GM12873 (cell line): ENCODE results near the gene ADCK1.

ENCODE experiments used
- CTCF ChIP-seq: IDR thresholded peaks from 2 replicates; pipeline ENCODE4 v1.5.1; 2012; ENCODE audit warnings: low read depth, mild to moderate bottlenecking, moderate library complexity, low read length, control low read depth; ENCODE audit not compliant: insufficient read depth; ENCODE audit errors: missing control alignments

Gene ADCK1

GRCh38 chr14:77976591-77976990 is 176.7 kb downstream of the ADCK1 start:
- no peak for TF ChIP-seq CTCF

GRCh38 chr14:77979171-77979570 is 179.3 kb downstream of the ADCK1 start:
- no peak for TF ChIP-seq CTCF

- peak; percentile 21 for TF ChIP-seq CTCF
These were observed 179.9 kb downstream of the ADCK1 start for GRCh38 chr14:77979666-77980351.

- no peak for TF ChIP-seq CTCF
These were observed 180.8 kb downstream of the ADCK1 start for GRCh38 chr14:77980475-77981321.
